GM21717 (cell line): ENCODE data around the gene TAF11L10.
"Not testable (repeated sequence)": the region's sequence is repeated elsewhere in the genome, so short reads cannot be mapped to it uniquely, and the experiment has no call there.

ENCODE experiments used
- ATAC-seq: cut with Tn5 transposase; IDR thresholded peaks from one replicate; pipeline ENCODE4 v1.9.1; 2021; ENCODE audit warnings: mild to moderate bottlenecking, moderate library complexity; ENCODE audit not compliant: unreplicated experiment

TAF11L10 gene

DNA sequence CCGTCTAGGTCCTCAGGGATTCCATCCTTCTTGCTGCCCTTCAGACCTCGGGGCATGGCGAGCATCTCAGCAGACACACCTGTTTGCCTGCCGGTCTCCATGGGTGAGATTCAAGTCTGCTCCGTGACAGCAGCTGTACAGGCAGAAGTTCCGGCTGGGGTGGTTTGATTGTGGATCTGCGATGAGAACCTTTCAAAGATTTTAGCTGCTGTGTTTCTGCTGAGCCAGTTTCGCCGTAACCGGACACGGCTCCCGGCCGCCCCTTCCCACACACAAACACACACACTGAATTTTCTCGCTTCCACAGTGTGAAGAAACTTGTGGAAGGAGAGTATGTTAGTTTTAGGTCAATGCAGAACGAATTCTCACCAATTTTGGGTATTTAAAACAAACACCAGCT, at the start of gene TAF11L10:
TSS of gene TAF11L10 (minus strand) at position 101 of the 400 bp plus-strand sequence.
- not testable (repeated sequence) for ATAC-seq

DNA sequence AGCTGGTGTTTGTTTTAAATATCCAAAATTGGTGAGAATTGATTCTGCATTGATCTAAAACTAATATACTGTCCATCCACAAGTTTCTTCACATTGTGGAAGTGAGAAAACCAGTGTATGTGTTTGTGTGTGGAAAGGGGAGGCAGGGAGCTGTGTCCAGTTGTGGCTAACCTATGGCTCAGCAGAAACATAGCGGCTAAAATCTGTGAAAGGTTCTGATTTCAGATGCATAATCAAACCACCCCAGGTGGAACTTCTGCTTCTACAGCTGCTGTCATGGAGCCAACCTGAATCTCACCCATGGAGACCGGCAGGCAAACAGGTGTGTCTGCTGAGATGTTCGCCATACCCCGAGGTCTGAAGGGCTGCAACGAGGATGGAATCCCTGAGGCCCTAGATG, 36.5 kb upstream of the TAF11L10 start, which contains the start of gene TAF11L14:
TSS of gene TAF11L14 (plus strand) at position 301 of the 400 bp plus-strand sequence.
- no peak for ATAC-seq

DNA sequence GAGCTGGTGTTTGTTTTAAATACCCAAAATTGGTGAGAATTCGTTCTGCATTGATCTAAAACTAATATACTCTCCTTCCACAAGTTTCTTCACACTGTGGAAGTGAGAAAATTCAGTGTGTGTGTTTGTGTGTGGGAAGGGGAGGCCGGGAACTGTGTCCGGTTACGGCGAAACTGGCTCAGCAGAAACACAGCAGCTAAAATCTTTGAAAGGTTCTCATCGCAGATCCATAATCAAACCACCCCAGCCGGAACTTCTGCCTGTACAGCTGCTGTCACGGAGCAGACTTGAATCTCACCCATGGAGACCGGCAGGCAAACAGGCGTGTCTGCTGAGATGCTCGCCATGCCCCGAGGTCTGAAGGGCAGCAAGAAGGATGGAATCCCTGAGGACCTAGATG, 34.2 kb upstream of the TAF11L10 start, which contains the start of gene TAF11L13:
TSS of gene TAF11L13 (plus strand) at position 301 of the 400 bp plus-strand sequence.
- not testable (repeated sequence) for ATAC-seq

DNA sequence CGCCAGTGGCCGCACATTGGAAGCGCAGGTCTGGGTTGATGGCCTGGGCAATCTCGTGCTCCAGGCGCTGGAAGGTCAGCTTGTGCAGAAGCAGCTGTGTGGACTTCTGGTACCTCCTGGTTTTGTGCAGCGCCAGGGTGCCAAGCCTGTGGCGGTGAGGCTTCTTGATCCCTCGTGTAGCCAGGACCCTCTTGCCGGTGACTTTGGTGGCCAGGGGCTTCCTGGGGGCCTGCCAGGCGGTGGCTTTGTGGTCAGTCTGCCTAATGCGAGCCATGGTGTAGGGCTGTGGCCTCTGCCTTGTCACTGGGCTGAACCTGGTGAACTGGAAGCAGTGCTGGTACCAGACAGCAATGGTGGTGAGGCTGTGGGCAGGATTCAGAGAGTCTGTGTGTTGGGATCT, 28.1 kb upstream of the TAF11L10 start:
- no peak for ATAC-seq

DNA sequence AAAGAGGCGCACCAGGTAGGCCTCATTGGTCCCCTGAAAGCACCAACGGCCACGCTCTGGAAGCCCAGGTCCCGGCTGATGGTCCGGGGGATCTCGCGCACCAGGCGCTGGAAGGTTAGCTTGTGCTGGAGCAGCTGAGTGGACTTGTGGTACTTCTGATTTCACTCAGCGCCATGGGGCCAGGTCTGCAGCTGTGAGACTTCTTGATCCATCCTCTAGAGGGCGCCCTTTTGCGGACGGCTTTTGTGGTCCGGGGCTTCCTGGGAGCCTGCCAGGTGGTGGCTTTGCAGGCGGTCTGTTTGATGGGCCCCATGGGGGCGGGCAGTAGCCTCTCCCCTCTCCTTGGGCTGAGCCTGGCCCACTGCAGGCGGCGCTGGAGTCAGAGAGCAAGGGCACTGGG, 23.0 kb upstream of the TAF11L10 start:
- ATAC-seq: no peak

DNA sequence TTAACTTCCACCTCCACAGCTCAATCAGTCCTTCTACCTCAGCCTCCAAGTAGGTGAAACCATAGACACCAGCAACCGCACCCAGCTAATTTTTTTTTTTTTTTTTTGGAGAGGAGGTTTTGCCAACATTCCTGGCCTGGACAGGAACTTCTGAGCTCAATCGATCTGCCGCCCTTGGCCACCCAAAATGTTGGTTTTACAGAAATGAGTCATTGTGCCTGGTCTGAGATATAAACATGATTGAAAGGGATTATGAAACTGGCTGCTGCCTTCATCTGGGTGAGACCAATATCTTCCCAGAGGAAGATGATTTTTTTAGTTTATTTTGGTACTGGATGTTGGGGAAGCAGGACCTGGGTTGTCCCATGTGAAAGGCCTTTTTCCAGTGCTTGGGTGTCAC, 21.7 kb upstream of the TAF11L10 start:
- ATAC-seq: no peak

DNA sequence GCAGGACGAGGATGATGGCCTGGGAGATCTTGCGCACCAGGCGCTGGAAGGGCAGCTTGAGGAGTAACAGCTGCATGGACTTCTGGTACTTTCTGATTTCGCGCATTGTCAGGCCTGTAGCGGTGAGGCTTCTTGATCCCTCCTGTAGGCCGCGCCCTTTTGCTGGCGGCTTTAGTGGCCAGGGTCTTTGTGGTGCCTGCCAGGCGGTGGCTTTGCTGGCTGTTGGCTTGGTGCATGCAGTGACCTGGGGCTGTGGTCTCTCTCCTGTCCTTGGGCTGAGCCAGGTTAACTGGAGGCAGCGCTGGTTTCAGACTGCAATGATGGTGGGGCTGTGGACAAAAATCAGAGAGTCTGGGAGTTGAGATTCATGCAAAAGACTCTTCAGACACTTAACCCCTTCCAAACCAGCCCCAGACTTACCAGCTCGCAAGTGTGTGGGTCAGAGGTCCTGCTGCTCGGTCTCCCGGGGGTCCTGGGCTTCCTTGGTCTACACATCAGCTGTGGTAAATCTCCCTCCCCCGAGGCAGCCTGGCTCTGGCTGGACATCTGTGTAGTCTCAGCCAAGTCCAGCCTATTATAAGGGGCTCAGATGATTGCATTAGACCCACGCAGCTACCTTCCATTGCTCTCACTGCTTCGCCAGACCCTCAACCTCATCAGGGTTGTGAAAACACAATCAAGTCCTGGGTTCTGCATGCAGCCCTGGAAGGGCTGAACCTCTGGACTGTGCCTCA, 17.4 kb upstream of the TAF11L10 start:
- ATAC-seq: no peak

DNA sequence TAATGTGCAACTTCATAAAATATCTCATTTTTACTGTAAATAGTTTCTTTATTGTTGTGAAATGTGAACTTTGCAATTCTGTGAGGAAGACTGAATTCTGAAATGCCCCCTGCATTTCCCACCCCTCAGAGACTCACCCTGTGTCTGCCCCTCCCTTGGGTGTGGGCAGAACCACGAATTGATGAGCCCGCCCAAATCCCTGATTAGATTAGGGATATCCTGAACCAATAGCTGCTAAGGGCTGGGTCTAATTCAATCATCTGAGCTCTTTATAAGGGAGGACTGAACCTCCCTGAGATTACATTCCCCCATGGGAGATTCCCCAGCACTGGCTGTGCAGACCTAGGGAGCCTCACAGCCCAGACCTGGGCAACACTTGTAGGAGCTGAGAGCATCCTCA, 12.5 kb upstream of the TAF11L10 start, which contains the start of gene TAF11L12:
TSS of gene TAF11L12 (plus strand) at position 301 of the 400 bp plus-strand sequence.
- ATAC-seq: not testable (repeated sequence)

DNA sequence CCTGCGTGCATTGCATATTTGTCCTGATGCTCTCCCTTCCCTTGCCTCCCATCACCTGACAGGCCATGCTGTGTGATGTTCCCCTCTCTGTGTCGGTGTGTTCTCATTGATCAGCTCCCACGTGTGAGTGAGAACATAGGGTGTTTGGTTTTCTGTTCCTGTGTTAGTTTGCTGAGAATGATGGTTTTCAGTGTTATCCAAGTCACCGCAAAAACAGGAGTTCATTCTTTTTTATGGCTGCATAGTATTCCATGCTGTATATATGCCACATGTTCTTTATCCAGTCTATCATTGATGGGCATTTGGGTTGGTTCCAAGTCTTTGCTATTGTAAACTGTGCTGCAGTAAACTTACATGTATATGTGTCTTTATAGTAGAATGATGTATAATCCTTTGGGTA, 9.8 kb upstream of the TAF11L10 start:
- ATAC-seq: not testable (repeated sequence)

DNA sequence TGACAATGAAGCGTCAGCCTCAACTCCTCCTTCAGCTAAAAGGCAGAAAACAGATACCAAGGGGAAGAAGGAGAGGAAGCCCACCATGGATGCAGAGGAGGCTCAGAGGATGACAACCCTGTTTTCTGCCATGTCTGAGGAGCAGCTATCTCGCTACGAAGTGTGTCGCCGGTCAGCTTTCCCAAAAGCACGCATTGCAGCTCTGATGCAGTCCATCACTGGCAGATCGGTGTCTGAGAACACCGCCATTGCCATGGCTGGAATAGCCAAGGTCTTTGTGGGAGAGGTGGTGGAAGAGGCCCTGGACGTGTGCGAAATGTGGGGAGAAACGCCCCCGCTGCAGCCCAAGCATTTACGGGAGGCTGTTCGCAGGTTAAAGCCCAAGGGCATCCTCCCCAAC, 7.3 kb upstream of the TAF11L10 start:
- ATAC-seq: no peak

DNA sequence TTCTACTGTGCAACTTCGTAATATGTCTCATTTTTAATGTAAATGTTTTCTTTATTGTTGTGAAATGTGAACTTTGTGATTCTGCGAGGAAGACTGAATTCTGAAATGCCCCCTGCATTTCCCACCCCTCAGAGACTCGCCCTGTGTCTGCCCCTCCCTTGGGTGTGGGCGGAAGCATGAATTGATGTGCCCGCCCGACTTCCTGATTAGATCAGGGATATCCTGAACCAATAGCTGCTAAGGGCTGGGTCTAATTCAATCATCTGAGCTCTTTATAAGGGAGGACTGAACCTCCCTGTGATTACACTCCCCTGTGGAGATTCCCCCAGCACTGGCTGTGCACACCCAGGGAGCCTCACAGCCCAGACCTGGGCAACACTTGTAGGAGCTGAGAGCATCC, 6.3 kb upstream of the TAF11L10 start, which contains the start of gene TAF11L11:
TSS of gene TAF11L11 (plus strand) at position 304 of the 400 bp plus-strand sequence.
- not testable (repeated sequence) for ATAC-seq

DNA sequence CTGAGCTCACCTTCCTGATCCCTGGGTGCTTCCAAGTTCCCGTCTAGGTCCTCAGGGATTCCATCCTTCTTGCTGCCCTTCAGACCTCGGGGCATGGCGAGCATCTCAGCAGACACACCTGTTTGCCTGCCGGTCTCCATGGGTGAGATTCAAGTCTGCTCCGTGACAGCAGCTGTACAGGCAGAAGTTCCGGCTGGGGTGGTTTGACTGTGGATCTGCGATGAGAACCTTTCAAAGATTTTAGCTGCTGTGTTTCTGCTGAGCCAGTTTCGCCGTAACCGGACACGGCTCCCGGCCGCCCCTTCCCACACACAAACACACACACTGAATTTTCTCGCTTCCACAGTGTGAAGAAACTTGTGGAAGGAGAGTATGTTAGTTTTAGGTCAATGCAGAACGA, 3.4 kb downstream of the TAF11L10 start, which contains the start of gene TAF11L9:
TSS of gene TAF11L9 (minus strand) at position 140 of the 400 bp plus-strand sequence.
- not testable (repeated sequence) for ATAC-seq

DNA sequence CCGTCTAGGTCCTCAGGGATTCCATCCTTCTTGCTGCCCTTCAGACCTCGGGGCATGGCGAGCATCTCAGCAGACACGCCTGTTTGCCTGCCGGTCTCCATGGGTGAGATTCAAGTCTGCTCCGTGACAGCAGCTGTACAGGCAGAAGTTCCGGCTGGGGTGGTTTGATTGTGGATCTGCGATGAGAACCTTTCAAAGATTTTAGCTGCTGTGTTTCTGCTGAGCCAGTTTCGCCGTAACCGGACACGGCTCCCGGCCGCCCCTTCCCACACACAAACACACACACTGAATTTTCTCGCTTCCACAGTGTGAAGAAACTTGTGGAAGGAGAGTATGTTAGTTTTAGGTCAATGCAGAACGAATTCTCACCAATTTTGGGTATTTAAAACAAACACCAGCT, 6.8 kb downstream of the TAF11L10 start, which contains the start of gene TAF11L8:
TSS of gene TAF11L8 (minus strand) at position 101 of the 400 bp plus-strand sequence.
- ATAC-seq: not testable (repeated sequence)

DNA sequence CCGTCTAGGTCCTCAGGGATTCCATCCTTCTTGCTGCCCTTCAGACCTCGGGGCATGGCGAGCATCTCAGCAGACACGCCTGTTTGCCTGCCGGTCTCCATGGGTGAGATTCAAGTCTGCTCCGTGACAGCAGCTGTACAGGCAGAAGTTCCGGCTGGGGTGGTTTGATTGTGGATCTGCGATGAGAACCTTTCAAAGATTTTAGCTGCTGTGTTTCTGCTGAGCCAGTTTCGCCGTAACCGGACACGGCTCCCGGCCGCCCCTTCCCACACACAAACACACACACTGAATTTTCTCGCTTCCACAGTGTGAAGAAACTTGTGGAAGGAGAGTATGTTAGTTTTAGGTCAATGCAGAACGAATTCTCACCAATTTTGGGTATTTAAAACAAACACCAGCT, 12.0 kb downstream of the TAF11L10 start, which contains the start of gene TAF11L7:
TSS of gene TAF11L7 (minus strand) at position 101 of the 400 bp plus-strand sequence.
- ATAC-seq: not testable (repeated sequence)
